NCI-H2171 (cell line): ENCODE results near the gene FBLIM1.
A peak's percentile ranks its signal among the peaks of the same experiment; 100 is the strongest.
"Not testable (repeated sequence)": the region's sequence is repeated elsewhere in the genome, so short reads cannot be mapped to it uniquely, and the experiment has no call there.

ENCODE experiments used
- DNase-seq: peaks from one replicate; lab custom pipeline; 2025; lab: John Stamatoyannopoulos, UW

Gene FBLIM1

GRCh38 chr1:15816674-15817073, 58.1 kb downstream of the FBLIM1 start:
- DNase-seq = peak; percentile 15

GRCh38 chr1:15820478-15820877, 61.9 kb downstream of the FBLIM1 start:
- DNase-seq = no peak

DNA sequence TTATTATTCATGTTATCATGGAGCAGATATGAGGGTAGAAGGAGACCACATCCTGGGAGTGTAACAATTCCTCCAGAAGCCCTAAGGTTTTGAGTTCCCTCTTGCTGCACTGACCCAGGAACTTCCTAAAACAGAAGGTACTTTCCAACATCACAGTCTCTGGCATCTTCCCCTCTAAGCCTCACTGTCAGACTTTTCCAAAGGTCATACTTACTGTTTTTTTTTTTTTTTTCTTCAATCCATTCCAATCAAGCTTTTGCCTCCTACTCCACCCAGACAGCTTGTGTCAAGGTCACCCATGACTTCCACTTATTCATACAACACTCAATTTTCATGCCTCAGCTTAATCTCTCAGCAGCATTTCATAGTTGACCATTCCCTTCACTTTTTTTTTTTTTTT, 67.2 kb downstream of the FBLIM1 start:
- no peak for DNase-seq

- DNase-seq = no peak
Observed at GRCh38 chr1:15826810-15827507, 68.4 kb downstream of the FBLIM1 start.

DNA sequence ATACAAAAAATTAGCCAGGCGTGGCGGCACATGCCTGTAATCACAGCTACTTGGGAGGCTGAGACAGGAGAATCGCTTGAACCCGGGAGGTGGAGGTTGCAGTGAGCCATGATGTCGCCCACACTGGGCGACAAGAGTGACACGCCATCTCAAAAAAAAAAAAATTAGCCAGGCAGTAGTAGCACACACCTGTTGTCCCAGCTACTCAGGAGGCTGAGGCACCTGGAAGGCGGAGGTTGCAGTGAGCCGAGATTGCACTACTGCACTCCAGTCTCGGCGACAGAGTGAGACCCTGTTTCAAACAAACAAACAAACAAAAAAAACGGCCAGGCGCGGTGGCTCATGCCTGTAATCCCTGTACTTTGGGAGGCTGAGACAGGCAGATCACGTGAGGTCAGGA, 69.0 kb downstream of the FBLIM1 start:
- not testable (repeated sequence) for DNase-seq

DNA sequence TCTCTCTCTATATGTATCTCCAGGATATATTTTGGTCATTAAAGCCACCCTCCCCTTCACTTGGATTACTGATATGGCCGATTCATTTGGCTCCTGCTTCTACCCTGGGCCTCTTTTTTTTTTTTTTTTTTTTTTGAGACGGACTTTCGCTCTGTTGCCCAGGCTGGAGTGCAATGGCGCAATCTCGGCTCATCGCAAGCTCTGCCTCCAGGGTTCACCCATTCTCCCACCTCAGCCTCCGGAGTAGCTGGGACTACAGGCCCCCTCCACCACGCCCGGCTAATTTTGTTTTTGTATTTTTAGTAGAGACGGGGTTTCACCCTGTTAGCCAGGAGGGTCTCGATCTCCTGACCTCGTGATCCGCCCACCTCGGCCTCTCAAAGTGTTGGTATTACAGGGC, 70.3 kb downstream of the FBLIM1 start:
- not testable (repeated sequence) for DNase-seq

GRCh38 chr1:15830258-15830657, 71.7 kb downstream of the FBLIM1 start:
- no peak for DNase-seq

DNA sequence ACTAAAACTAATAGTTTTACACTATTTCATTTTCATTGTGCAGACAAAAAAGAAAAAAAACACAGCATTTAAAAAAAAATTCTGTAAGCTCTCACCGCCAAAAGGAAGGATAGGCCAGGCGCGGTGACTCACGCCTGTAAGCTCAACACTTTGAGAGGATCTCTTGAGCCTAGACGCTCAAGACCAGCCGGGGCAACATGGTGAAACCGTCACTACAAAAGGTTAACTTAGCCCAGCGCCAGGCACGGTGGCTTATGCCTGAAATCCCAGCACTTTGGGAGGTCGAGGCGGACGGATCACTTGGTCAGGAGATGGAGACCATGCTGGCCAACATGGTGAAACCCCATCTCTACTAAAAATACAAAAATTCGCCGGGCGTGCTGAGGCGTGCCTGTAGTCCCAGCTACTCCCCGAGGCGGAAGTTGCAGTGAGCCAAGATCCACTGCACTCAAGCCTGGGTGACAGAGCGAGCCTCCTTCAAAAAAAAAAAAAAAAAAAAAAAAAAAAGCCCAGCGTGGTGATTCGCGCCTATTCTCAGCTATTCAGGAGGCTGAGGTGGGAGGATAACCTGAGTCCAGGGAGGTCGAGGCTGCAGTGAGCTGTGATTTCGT, 74.6 kb downstream of the FBLIM1 start:
- peak; percentile 83 for DNase-seq

DNA sequence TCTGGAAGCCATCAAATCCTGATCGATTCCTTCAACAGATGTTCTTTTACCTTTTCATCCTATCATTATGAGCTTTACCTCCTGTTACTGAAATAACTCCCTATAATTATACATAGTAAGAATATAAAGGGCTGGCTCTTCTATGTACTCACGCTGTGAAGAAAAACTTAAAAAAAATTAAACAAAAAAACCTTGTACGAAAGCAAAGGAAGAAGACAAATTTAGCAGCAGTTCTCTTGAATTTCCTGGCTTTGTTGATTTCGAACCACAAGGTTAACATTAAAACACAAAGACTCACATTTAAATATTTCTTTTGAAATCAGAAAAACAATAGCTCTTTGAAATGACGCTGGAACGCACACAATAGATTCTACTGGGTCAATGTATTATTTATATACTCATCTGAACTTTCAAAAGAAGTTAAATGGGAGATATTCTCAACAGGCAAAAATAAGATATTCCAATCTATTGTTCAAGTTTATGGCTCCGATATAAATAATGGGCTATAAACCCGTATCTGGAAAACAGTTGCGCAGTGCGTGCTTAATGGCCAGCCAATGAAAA, 75.3 kb downstream of the FBLIM1 start:
- DNase-seq = no peak

DNA sequence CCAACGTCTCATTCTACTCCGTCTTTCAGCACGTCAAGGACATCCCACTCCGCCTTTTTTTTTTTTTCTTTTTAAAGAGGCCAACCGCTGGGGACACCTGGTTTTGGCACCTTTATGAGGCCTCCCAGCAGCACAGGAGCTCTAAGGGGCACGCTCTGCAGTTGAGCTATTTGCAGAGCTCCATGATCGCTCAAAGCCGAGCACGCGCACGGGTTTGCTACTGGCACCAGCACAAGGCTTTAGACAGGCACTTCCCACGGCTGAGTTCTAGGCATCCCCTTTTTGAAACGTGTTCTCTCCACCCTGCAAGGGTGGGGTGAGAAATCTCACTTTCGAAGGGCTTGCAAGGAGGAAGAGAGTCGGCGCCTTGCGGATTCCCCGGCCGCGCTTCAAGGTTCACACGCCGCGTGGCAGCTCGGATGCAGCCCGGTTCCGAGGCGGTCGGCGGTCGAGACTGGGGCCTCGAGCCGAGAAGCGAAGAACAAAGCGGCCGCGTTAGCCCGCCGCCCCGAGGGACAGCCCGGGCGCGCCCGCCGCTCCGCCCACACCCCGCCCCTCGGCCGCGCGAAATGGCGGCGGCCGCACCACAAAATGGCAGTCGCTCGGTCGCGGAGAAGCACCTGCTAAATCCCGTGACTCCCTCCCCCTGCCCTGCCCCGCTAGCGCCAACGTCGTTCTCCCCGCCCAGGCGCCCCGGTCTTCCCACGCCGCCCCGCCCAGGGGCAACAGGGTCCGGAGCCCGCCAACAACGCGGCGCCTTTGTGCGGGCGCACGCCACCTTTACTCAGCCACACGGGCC, 76.0 kb downstream of the FBLIM1 start:
- peak; percentile 92 for DNase-seq

- no peak for DNase-seq
Observed at GRCh38 chr1:15835205-15835740, 76.7 kb downstream of the FBLIM1 start.

GRCh38 chr1:15835741-15836510, 77.3 kb downstream of the FBLIM1 start:
- peak; percentile 98 for DNase-seq
